Measurements from ENCODE around the gene ZCCHC2.

- TF ChIP-seq CTCF (IDR thresholded peaks at IDR 0.05) = no peak
- TF ChIP-seq POLR2AphosphoS5 (IDR thresholded peaks at IDR 0.05) = no peak
These were observed 2.8 kb downstream of the ZCCHC2 start for GRCh38 chr18:62525608-62526007.
